SU-DHL-6 (cell line): ENCODE data around the gene STOML1.

ENCODE experiments used
- H2AFZ ChIP-seq: fragments of 200-600 bp; sonication (generic); 2 replicates; pipeline ENCODE4 v1.6.1; 2014; ENCODE audit warnings: low read depth, mild to moderate bottlenecking, moderate library complexity, mixed read lengths, antibody characterized with exemption, low read length; ENCODE audit not compliant: severe bottlenecking
- H3F3A ChIP-seq: fragments of 200-600 bp; shearing (Covaris generic); 2 replicates; pipeline ENCODE4 v1.6.0; 2016; ENCODE audit warnings: antibody characterized with exemption, mild to moderate bottlenecking; ENCODE audit not compliant: insufficient read depth
- H3K27ac ChIP-seq: fragments of 200-600 bp; sonication (generic); 2 replicates; pipeline ENCODE4 v1.5.1; 2016; ENCODE audit warnings: low read depth, mild to moderate bottlenecking, low read length, moderate library complexity, mixed read lengths
- H3K27me3 ChIP-seq: fragments of 200-600 bp; sonication (generic), shearing (Covaris generic); 2 replicates; pipeline ENCODE4 v1.6.0; 2014; ENCODE audit warnings: mild to moderate bottlenecking, low read length
- H3K36me3 ChIP-seq: fragments of 200-600 bp; sonication (generic); 2 replicates; pipeline ENCODE4 v1.6.1; 2014; ENCODE audit warnings: mild to moderate bottlenecking, low read length, mixed read lengths
- H3K4me2 ChIP-seq: fragments of 300-600, 200-600 bp; shearing (Covaris generic), sonication (generic); 2 replicates; pipeline ENCODE4 v1.6.0; 2014; ENCODE audit warnings: low read length, low read depth, mild to moderate bottlenecking; ENCODE audit not compliant: poor library complexity, severe bottlenecking
- H3K4me3 ChIP-seq: fragments of 200-600 bp; sonication (generic); 2 replicates; pipeline ENCODE4 v1.5.1; 2014; ENCODE audit warnings: antibody characterized with exemption, low read length, mild to moderate bottlenecking, mixed read lengths; ENCODE audit not compliant: insufficient read depth, poor library complexity, severe bottlenecking
- H3K79me2 ChIP-seq: fragments of 200-600 bp; sonication (generic); 2 replicates; pipeline ENCODE4 v1.6.1; 2014; ENCODE audit warnings: mild to moderate bottlenecking, low read length, moderate library complexity; ENCODE audit not compliant: insufficient read depth
- H3K9ac ChIP-seq: fragments of 200-600 bp; sonication (generic); 2 replicates; pipeline ENCODE4 v1.7.0; 2014; ENCODE audit warnings: mild to moderate bottlenecking, low read length
- H3K9me2 ChIP-seq: fragments of 200-600 bp; sonication (generic); replicated peaks from 2 replicates; pipeline ENCODE4 v1.6.1; 2014; ENCODE audit warnings: low read length; ENCODE audit not compliant: insufficient read depth
- H3K9me3 ChIP-seq: fragments of 200-600 bp; sonication (generic); 2 replicates; pipeline ENCODE4 v1.6.1; 2014; ENCODE audit warnings: low read length, mixed read lengths; ENCODE audit not compliant: insufficient read depth
- H4K20me1 ChIP-seq: fragments of 200-600 bp; sonication (generic); 2 replicates; pipeline ENCODE4 v1.6.1; 2014; ENCODE audit warnings: low read depth, mild to moderate bottlenecking, antibody characterized with exemption, low read length, moderate library complexity, mixed read lengths
- CTCF ChIP-seq: fragments of 200-600 bp; sonication (generic); IDR thresholded peaks from one replicate; pipeline ENCODE4 v1.5.1; 2017; ENCODE audit warnings: antibody characterized with exemption, mild to moderate bottlenecking, low read length, moderate library complexity; ENCODE audit not compliant: insufficient read depth, poor library complexity, severe bottlenecking
- EZH2phosphoT487 ChIP-seq: fragments of 200-600 bp; sonication (generic), shearing (Covaris generic); conservative IDR thresholded peaks from 2 replicates; pipeline ENCODE4 v1.6.1; 2018; ENCODE audit warnings: mild to moderate bottlenecking, antibody characterized with exemption, low read length, moderate library complexity, mixed read lengths

STOML1 gene

GRCh38 chr15:73982222-73982962, 9.7 kb downstream of the STOML1 start:
- no peaks in the 10 kb centered on the region for H3K9me3 ChIP-seq
- no peak overlapping the region for H3K9ac ChIP-seq
- no peak overlapping the region for H3K27ac ChIP-seq
- H4K20me1 ChIP-seq = no peaks in the 10 kb centered on the region
- no peak overlapping the region for H3K4me2 ChIP-seq
- no peaks in the 10 kb centered on the region for H3K36me3 ChIP-seq
- TF ChIP-seq EZH2phosphoT487 = no peak
- TF ChIP-seq CTCF = no peak
- H3K4me3 ChIP-seq = no peak overlapping the region
- no peaks in the 10 kb centered on the region for H3K27me3 ChIP-seq
- H2AFZ ChIP-seq = no peak overlapping the region
- H3F3A ChIP-seq = no peaks in the 10 kb centered on the region
- no peaks in the 10 kb centered on the region for H3K9me2 ChIP-seq
- no peaks in the 10 kb centered on the region for H3K79me2 ChIP-seq

GRCh38 chr15:73981761-73982221, 10.3 kb downstream of the STOML1 start:
- Histone ChIP-seq H3K4me3 (no peak overlapping the region), H3K9me2 (no peaks in the 10 kb centered on the region), H4K20me1 (no peaks in the 10 kb centered on the region), H3K27ac (no peak overlapping the region), H3K36me3 (no peaks in the 10 kb centered on the region), H3K27me3 (no peaks in the 10 kb centered on the region), H3K9me3 (no peaks in the 10 kb centered on the region), H2AFZ (no peak overlapping the region), H3F3A (no peaks in the 10 kb centered on the region), H3K9ac (no peak overlapping the region), H3K4me2 (no peak overlapping the region), H3K79me2 (no peaks in the 10 kb centered on the region)
- TF ChIP-seq CTCF = no peak

GRCh38 chr15:73979636-73980035, 12.5 kb downstream of the STOML1 start:
- Histone ChIP-seq H3K36me3 (no peaks in the 10 kb centered on the region), H3K9ac (no peak overlapping the region), H3K27me3 (no peaks in the 10 kb centered on the region), H3F3A (no peaks in the 10 kb centered on the region), H2AFZ (no peak overlapping the region), H4K20me1 (no peaks in the 10 kb centered on the region), H3K9me3 (no peaks in the 10 kb centered on the region), H3K4me3 (no peak overlapping the region), H3K9me2 (no peaks in the 10 kb centered on the region), H3K4me2 (no peak overlapping the region), H3K27ac (no peak overlapping the region), H3K79me2 (no peaks in the 10 kb centered on the region)
- TF ChIP-seq CTCF (no peak), EZH2phosphoT487 (no peak)
